Adipocyte (in vitro differentiated cells): ENCODE data around the gene PARD3B.

Experiments used
- DNase-seq: peaks from one replicate; pipeline ENCODE4 v3.0.0-alpha.2; 2015; ENCODE audit warnings: low read depth
- H3K27me3 ChIP-seq: replicated peaks from 2 replicates; pipeline ENCODE4 v1.7.0; 2013; ENCODE audit warnings: mild to moderate bottlenecking, low read length, moderate library complexity; ENCODE audit not compliant: control insufficient read depth, insufficient read depth
- H3K36me3 ChIP-seq: 2 replicates; pipeline ENCODE4 v1.7.0; 2013; ENCODE audit warnings: low read length, mild to moderate bottlenecking, moderate library complexity; ENCODE audit not compliant: control insufficient read depth, insufficient read depth, severe bottlenecking
- H3K4me1 ChIP-seq: 2 replicates; pipeline ENCODE4 v1.7.0; 2013; ENCODE audit warnings: mild to moderate bottlenecking, low read length, moderate library complexity; ENCODE audit not compliant: control insufficient read depth, insufficient read depth
- H3K4me3 ChIP-seq: 2 replicates; pipeline ENCODE4 v1.7.0; 2013; ENCODE audit warnings: mild to moderate bottlenecking, low read length, moderate library complexity
- H3K9ac ChIP-seq: 2 replicates; pipeline ENCODE4 v1.7.0; 2013; ENCODE audit warnings: mild to moderate bottlenecking, low read length, moderate library complexity
- H3K9me3 ChIP-seq: 2 replicates; pipeline ENCODE4 v1.7.0; 2013; ENCODE audit warnings: mild to moderate bottlenecking, low read length, moderate library complexity; ENCODE audit not compliant: control insufficient read depth

The PARD3B gene

DNA sequence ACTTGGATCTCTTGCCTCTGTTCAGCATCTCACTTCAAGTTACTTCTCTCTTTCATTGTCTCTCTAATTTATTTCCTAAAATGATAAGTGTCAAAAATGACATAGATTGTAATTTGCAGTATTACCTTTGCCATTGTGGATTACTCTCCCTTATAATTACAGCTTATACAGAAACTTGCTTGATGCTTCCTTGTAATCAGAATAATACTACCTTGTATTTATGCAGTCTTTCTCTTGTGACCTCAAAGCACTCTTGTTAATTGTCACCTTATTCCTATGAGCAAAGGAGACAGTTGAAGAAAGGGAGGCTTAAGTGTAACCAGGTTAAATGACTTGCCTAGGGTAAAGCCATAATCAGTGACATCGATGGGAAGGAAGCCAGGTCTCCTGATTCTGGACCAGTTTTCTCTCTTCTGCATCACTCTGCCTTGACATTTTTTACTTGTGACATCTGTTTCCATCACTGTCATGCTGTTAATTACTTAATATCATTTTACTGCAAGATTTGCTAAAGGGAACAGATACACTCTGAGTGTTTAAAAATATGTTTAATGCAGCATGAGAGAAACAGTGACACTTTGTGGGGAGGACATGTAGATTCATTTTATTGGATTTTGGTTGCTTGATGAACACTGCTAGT lies 388.6 kb downstream of the PARD3B start:
- H3K4me1 ChIP-seq = peaks cover 7% of the 10 kb centered on the region
- no peaks in the 10 kb centered on the region for H3K36me3 ChIP-seq
- H3K9ac ChIP-seq = no peak overlapping the region
- no peaks in the 10 kb centered on the region for H3K9me3 ChIP-seq
- no peaks in the 10 kb centered on the region for H3K27me3 ChIP-seq
- H3K4me3 ChIP-seq = no peak overlapping the region
- DNase-seq = no peak

DNA sequence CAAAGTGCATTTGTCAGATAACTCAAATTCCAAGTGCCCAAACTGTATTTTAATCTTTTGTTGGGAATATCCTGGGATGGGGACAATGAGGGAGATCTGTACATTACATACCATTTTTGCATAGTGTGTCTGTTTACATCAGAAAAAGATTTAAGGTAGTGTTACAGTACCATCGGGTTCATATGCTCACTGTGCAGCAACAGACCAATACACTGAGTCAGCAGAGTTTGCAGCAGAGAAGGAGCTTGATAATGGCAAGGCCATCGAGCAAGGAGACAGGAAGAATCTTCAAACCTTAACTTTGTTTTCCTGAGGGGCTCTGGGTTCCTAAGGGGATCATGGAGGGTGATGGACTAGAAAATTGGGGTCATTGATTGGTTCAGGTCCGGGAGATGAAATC lies 399.7 kb downstream of the PARD3B start:
- Histone ChIP-seq H3K4me1 (no peaks in the 10 kb centered on the region), H3K4me3 (no peak overlapping the region), H3K9ac (no peak overlapping the region), H3K27me3 (no peaks in the 10 kb centered on the region), H3K36me3 (no peaks in the 10 kb centered on the region), H3K9me3 (peaks cover 5% of the 10 kb centered on the region)
- no peak for DNase-seq

DNA sequence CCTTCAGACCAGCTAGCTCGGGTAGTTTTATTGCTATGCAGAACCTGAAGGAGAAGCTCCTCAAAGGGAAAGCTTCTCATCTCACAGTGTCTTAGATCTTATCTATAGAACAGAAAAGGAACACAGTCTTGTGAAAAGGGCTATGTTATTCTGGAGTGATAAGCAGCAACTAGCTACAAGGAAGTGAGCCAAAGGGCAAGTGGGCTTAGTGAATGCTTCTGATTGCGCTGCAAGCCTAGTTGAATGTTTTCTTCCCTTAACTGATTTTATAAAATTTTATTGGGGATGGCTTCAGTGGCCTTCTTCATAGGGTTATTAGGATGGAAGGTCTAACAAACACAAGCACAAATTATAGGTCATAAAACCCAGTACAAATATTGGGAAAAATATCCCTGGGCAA lies 400.1 kb downstream of the PARD3B start:
- Histone ChIP-seq H3K4me1 (no peaks in the 10 kb centered on the region), H3K9me3 (peaks cover 5% of the 10 kb centered on the region), H3K36me3 (no peaks in the 10 kb centered on the region), H3K27me3 (no peaks in the 10 kb centered on the region), H3K4me3 (no peak overlapping the region), H3K9ac (no peak overlapping the region)
- DNase-seq = no peak

DNA sequence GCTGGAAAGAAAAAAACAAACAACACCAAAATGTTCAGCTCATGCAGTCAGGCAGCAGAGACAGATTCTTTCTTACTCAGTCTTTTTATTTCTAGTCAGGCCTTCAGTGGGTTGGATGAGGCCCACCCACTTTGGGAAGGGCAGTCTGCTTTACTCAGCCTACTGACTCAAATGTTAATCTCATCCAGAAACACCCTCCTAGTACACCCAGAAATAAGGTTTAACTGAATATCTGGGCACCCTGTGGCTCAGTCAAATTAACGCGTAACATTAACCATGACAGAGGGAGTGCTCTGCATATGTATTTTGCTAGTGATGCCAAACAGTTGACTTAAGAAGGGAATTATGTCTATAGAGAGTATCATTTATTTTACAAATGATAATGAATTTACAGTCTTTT lies 401.6 kb downstream of the PARD3B start:
- no peak for DNase-seq
- Histone ChIP-seq H3K9me3 (peaks cover 5% of the 10 kb centered on the region), H3K4me1 (peaks cover 6% of the 10 kb centered on the region), H3K27me3 (no peaks in the 10 kb centered on the region), H3K4me3 (no peak overlapping the region), H3K36me3 (no peaks in the 10 kb centered on the region), H3K9ac (no peak overlapping the region)

DNA sequence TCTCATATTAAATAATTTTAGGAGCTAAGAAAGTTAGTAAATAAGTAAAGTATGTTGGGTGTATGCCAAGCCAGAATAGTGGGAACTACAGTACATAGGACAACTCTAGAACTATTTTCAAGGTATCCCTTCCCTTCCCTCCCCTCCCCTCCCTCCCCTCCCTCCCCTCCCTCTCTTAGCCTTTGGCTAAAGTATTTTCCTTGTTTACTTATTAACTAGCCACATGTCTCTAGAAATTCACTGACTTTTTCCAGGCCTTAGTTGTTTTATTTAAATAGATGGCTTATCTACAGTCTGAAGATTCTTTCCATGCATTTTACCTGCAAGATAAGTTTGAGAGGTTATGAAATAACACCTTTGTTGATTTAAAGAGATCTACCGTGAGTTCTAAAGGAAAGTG lies 402.1 kb downstream of the PARD3B start:
- H3K4me3 ChIP-seq = no peak overlapping the region
- DNase-seq = no peak
- no peak overlapping the region for H3K9ac ChIP-seq

DNA sequence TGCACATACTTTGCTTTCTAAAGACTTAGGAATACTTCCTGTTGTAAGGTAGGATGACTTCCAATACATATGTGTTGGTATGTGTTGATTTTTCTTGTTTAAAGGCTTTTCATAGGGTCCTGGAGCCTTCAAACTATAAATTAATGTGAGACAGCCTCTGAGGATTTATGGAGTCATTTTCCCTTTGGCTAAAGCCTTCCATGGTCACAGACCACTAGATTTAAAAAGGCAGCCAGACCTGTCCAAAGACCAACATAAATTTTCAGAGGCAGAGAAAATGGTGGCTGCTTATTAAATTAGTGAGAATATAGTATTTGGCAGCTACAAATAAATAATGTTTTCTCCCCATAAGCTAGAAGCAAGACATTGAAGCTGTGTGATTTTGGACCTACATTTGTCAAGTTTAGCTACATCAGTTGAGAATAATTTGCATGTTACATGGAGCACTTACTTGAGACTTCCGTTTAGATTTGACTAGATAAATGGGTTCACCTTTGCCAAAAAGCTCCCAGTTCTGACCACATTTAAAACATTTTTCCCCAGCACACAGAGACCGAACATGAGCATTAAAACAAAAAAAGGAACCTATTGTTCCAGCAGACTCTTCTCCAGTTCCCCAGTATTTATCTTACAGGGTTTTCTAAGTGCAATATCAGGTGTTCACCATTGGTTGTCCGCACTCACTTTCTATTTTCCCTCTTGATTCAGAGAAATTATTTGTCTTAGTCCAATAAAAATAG lies 402.9 kb downstream of the PARD3B start:
- Histone ChIP-seq H3K9me3 (peaks cover 5% of the 10 kb centered on the region), H3K36me3 (no peaks in the 10 kb centered on the region), H3K4me3 (no peak overlapping the region), H3K27me3 (no peaks in the 10 kb centered on the region), H3K4me1 (peaks cover 6% of the 10 kb centered on the region), H3K9ac (no peak overlapping the region)
- no peak for DNase-seq

More for the DNA sequence above, 402.1 kb downstream of the PARD3B start:
- H3K27me3 ChIP-seq = no peaks in the 10 kb centered on the region
- H3K36me3 ChIP-seq = no peaks in the 10 kb centered on the region
- peaks cover 5% of the 10 kb centered on the region for H3K9me3 ChIP-seq
- H3K4me1 ChIP-seq = peaks cover 6% of the 10 kb centered on the region

DNA sequence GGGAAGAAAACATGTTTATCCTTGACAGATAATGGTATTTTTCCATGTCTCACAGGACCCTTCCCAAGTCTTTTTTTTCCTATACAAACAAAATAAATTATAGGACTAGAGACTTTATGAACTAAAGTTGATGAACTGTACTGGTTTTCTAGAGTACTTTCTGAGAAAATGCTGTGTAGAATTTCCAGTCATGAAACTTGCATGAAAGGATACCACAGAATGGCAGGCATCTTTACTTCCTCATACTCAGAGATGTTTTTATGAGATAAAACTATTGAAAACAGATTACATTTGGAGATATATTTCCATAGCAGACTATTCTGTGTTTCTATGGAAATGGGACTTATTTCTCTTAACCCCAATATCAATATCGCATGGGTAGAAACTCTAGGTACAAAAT lies 403.5 kb downstream of the PARD3B start:
- no peak for DNase-seq
- no peaks in the 10 kb centered on the region for H3K36me3 ChIP-seq
- H3K4me3 ChIP-seq = no peak overlapping the region
- no peaks in the 10 kb centered on the region for H3K27me3 ChIP-seq
- peaks cover 6% of the 10 kb centered on the region for H3K4me1 ChIP-seq
- peaks cover 5% of the 10 kb centered on the region for H3K9me3 ChIP-seq
- H3K9ac ChIP-seq = no peak overlapping the region

DNA sequence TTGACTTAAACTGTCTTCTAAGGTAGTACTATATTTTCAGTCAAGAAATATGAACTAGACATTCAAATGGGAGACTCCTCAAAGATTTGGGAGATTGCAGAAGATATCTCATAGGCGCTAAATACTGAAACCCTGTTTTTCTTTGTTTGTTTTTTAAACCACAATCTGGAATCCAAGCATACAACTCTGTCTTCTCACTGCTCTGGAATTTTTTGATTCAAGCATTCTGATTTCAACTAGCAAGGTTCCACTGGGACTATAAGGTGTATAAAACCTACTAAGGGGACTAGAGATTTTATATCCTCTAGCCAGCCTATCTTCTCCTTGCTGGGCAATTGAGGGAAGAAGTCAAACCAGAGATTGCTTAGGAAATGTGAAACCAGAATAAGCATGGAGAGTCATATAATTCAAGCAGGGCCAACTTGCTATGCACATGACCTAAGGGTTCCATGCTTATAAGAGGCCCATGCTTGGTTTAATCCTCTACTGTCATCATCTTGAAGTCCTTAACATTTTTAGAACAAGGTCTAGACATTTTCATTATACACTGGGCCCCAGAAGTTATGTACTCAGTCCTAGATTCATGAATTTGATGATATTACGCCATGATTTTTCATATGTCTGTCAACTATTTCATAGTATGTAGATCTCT lies 405.5 kb downstream of the PARD3B start:
- Histone ChIP-seq H3K36me3 (no peaks in the 10 kb centered on the region), H3K9ac (no peak overlapping the region), H3K4me3 (no peak overlapping the region), H3K9me3 (no peaks in the 10 kb centered on the region), H3K27me3 (no peaks in the 10 kb centered on the region), H3K4me1 (peaks cover 9% of the 10 kb centered on the region)
- DNase-seq = peak; percentile 67

DNA sequence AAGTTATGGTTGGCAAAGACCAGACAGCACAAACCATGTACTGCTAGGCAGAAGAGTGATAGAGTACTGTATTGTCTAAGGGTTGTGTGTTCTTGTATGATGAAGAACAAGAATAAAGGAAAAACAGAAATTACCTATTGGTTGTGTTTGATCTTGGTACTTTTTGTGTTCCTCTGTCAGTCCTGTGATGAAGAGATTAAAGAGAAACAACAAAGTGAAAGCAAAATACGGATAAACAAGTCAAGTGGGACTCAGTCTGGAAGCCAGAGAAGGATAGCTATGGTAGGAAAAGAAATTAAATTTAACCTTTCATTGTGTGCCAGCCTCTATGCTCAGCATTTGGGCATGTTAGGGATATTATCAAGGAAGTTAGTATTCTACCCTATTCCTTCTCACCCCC lies 413.1 kb downstream of the PARD3B start:
- H3K9me3 ChIP-seq = no peaks in the 10 kb centered on the region
- no peaks in the 10 kb centered on the region for H3K36me3 ChIP-seq
- DNase-seq = no peak
- peaks cover 6% of the 10 kb centered on the region for H3K4me1 ChIP-seq
- no peaks in the 10 kb centered on the region for H3K27me3 ChIP-seq
- no peak overlapping the region for H3K9ac ChIP-seq
- H3K4me3 ChIP-seq = peak overlapping the region; percentile 35

DNA sequence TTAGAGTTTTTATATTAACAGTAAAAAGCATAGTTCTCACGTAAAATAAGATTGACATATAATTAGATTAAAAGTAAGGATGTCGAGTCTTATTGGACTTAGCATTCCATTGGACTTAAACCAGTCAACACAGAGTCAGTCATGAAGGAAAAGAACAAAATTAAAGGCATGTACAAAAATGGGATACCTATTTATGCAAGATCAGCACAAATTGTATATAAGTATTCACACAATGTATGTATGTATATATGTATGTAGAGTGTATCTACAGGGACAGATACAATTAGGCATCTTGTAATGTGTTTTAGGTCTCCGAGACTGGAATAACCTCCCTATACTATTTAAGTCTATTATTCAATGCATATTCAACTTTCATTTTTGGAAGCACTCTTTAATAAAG lies 419.1 kb downstream of the PARD3B start:
- no peak overlapping the region for H3K9ac ChIP-seq
- H3K36me3 ChIP-seq = no peaks in the 10 kb centered on the region
- no peaks in the 10 kb centered on the region for H3K4me1 ChIP-seq
- no peak overlapping the region for H3K4me3 ChIP-seq
- DNase-seq = no peak
- H3K9me3 ChIP-seq = no peaks in the 10 kb centered on the region
- no peaks in the 10 kb centered on the region for H3K27me3 ChIP-seq

DNA sequence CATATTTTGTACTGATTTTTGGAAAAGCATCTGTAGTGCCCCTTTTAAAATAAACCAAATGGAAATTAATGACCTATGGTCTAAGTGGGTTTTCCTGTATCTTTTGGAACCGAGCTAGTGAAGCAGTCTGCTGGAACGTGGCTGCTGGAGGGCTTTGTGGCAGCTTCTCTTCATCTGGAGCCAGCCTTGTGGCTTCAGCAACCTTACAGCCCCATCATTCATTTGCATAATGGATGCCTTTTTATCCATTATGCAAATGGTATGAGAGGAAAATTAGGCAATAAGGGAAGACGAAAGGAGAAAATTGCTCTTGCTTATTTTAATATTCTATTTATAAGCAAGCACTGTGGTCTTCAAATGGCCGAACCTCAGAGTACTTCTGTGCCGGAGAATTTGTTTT lies 421.0 kb downstream of the PARD3B start:
- DNase-seq = no peak
- no peak overlapping the region for H3K4me3 ChIP-seq
- H3K9me3 ChIP-seq = no peaks in the 10 kb centered on the region
- H3K9ac ChIP-seq = no peak overlapping the region
- H3K4me1 ChIP-seq = no peaks in the 10 kb centered on the region
- no peaks in the 10 kb centered on the region for H3K36me3 ChIP-seq
- no peaks in the 10 kb centered on the region for H3K27me3 ChIP-seq
